NT2/D1 (cell line): ENCODE results near the gene SEMA6B.

Experiments used
- SUZ12 ChIP-seq: IDR thresholded peaks from 2 replicates; pipeline ENCODE4 v1.6.1; 2011; ENCODE audit not compliant: insufficient read length, insufficient read depth; ENCODE audit errors: extremely low read depth
- YY1 ChIP-seq: IDR thresholded peaks from 2 replicates; pipeline ENCODE4 v1.6.1; 2011; ENCODE audit not compliant: insufficient read length, insufficient read depth
- ZNF274 ChIP-seq: IDR thresholded peaks from 2 replicates; pipeline ENCODE4 v1.6.1; 2011; ENCODE audit warnings: mild to moderate bottlenecking, low read depth, low read length

DNA sequence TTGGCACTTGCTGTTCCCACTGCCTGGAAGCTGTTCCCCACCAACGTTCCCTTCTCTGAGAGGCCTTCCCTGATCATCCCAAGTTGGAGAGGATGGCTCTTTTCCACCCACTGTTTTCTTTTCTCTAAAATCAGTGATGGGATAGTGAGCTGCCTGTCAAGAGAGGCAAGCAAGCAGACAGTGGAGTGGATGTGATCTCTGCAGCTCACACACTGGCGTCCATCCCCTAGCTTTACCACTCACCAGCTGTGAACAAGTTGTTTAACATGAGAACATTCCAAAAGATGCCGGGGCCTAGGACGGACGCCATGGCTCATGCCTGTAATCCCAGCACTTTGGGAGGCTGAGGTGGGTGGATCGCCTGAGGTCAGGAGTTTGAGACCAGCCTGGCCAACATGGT lies 28.0 kb upstream of the SEMA6B start:
- TF ChIP-seq YY1 = no peak
- TF ChIP-seq ZNF274 = no peak
- no peak for TF ChIP-seq SUZ12
